HUDEP-2 (cell line): ENCODE measurements around the gene PRKCA.
"Not testable (repeated sequence)": the region's sequence is repeated elsewhere in the genome, so short reads cannot be mapped to it uniquely, and the experiment has no call there.

Experiments
- DNase-seq, 76 experiments: peaks; one replicate each; lab custom pipeline; 2025; ENCODE audit not compliant: unreplicated experiment in 76 of 76; lab: John Stamatoyannopoulos, UW

Gene PRKCA

DNA sequence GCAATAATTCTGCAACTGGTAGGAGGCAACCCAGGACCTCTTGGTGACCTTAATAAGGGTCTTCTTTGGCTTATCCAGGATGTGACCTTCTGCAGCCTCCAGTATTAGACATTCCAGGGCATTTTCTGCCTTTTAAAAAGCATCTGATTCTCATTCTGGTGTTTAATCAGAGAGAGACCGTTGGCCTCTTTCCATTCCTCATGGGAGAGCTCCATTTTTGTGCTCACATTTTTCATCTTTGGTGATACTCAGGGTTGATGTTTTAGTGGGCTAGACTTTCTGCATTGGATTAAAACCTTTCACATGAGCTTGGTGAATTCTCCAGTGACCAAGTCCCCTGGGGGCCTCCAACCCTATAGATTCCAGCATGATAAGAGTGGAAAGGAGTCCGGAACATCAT is 382.3 kb downstream of the PRKCA start:
- no peak for DNase-seq

GRCh38 chr17:66686601-66687000 is 384.2 kb downstream of the PRKCA start:
- DNase-seq: no peak

GRCh38 chr17:66687570-66688284 is 385.3 kb downstream of the PRKCA start:
- no peak for DNase-seq

DNA sequence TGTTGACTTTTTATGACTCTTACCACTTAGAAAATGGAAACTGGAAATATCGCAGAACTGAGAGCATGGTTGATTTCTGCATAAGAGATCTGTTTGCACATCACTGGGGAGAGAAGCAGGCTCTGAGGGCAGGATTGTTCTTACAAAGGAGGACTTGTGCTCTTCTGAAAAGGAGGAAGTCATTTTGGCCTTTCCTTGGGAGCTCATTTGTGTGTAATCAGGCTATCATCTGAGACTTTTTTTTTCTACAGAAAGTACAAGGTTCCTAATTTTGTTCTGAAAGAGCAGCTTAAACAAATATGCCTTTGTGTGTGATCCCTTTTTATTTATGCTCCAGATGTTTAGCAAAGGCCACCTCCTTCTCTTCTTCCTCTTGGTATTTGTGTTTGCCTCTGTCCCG is 386.8 kb downstream of the PRKCA start:
- no peak for DNase-seq

DNA sequence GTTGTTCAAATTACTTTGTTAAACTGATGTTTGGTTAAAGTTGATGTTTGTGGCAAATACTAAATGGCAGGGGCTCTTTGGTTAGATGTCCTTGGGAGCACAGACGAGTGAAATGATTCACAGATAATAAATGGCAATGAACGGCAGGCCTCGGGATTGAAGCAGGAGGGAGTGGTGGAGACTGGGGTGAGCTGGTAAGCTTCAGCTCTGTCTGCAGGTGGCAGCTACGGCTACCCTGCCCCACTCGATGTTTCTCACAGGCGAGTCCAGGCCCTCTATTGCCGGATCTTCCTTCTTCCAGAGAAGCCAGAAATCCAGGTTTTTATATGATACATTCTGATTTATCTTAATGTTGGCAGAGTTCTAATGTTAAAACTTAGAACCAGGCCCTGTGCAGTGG is 387.8 kb downstream of the PRKCA start:
- DNase-seq: no peak

- no peak for DNase-seq
These were observed 389.4 kb downstream of the PRKCA start for GRCh38 chr17:66691644-66692420.

GRCh38 chr17:66692421-66692690 is 389.9 kb downstream of the PRKCA start:
- DNase-seq: no peak

- DNase-seq: no peak
These were observed 392.7 kb downstream of the PRKCA start for GRCh38 chr17:66695098-66695497.

GRCh38 chr17:66698270-66698669 is 395.9 kb downstream of the PRKCA start:
- DNase-seq: no peak

DNA sequence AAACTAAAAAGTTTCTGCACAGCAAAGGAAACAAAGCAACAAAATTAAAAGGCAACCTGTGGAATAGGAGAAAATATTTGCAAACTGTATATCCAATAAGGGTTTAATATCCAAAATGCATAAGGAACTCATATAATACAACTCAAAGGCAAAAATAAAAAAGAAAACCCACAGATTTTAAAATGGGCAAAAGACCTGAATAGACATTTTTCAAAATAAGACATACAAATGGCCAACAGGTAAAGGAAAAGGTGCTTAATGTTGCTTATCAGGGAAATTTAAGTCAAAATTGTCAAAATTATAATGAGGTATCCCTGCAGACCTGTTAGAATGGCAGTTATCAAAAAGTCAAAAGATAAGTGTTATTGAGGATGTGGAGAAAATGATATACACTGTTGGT is 399.0 kb downstream of the PRKCA start:
- no peak for DNase-seq

DNA sequence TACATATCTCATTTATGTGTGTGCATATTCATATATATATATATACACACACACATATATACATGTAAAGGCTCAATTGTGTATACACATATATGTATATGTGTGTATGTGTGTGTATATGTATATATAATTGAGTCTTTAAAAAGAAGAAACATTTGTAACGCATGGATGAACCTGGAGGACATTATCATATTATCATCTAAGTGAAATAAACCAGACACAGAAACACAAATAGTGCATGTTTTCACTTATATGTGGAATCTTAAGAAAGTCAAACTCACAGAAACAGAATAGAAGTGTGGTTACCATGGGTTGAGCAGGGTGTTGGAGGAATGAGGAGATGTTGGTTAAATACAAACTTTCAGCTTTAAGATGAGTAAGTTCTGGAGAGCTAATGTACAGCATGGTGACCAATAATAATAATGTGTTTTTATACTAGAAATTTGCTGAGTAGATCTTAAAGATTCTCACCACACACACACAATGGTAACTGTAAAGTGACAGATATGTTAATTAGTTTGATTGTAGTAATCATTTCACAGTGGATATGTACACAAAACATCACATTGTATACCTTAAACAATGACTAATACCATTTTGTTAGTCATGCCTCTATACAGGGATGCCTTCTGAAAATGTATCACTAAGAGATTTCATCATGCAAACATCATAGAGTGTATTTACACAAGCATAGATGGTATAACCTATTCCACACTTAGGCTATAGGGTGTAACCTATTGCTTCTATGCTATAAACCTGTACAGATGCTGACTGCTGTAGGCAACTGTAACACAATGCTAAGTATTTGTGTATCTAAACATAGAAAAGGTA is 399.9 kb downstream of the PRKCA start:
- DNase-seq: no peak

GRCh38 chr17:66704858-66705520 is 402.6 kb downstream of the PRKCA start:
- no peak for DNase-seq

DNA sequence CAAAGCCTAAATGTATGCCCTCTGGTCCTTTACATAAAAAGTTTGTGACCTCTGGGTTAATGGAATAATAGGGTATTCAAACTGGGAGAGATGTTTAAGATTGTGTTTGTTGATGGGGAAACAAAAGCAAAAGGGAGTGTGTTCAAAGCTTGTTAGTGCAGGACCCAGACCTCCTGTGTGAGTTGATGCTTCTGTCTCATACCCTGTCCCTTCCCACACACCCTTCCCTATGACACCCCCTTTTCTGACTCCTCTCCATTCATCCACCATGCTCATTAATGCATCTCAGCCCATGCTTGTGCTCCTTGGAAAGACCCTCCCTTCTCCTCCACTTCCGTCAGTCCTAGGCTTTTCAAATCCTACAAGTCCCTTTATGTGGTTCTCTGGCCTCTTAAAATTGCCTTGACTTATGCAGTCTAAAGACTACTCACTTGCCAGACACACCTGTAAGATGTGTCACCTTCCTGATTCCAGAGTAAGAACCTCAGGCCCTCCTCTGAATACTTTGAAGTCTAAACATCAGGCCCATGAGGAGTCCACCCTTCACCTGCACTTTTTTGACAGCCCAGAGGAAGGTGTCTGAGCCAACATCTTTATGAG is 404.5 kb downstream of the PRKCA start:
- no peak for DNase-seq

- no peak for DNase-seq
These were observed 409.0 kb downstream of the PRKCA start for GRCh38 chr17:66711401-66711800.

DNA sequence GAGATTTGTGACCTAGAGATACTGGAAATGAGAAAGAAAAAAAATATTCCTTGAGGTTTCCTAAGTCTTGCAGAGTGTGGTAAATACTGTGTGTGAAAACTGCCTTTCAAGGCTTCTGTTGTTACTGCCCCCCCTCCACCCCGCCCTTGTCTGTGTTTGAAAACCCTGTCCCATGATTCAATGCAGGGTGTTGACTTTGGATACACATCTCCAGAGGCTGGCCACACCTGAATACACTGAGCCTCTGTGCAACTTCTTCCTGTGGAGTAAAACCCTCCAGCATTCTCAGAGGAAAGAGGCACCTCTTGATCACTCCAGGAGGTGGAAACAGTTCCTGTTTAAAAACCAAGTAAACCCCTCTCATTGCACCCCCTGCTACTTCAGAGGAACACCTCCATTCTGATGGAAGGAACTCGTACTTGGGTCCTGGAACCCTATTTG is 409.5 kb downstream of the PRKCA start:
- no peak for DNase-seq

DNA sequence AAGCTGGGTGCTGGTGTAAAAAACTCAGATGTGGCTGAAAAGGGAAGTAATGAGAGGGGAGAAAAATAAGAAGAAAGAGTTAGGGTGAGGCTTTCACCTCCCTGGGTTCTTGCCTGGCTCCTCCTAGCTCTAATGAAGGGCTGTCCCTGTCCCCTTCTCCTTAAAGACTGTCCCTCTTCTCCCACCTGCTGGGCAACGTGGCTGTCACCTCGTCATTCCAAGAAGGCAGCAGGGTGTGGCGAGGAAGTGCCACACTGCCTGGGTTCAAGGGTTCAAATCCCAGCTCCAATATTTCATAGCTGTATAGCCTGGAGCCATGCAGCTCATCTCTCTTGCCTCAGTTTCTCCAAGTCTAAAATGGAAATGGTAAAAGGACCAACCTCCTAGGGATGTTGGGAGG is 410.0 kb downstream of the PRKCA start:
- DNase-seq: no peak

DNA sequence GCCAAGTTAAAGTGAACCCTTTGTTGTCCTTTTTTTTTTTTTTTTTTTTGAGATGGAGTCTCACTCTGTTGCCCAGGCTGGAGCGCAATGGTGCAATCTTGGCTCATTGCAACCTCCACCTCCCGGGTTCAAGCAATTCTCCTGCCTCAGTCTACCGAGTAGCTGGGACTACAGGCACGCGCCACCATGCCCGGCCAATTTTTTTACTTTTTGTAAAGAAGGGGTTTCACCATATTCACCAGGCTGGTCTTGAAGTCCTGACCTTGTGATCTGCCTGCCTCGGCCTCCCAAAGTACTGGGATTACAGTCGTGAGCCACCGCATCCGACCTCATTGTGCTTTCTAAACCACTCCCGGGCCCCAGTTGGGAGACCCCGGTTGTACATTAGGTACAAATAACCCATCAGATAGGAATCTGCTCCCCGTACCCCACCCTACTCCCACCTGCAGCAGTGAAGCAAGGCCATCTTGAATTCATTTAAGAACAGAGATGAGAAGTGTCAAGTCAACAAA is 410.7 kb downstream of the PRKCA start:
- DNase-seq: not testable (repeated sequence)

DNA sequence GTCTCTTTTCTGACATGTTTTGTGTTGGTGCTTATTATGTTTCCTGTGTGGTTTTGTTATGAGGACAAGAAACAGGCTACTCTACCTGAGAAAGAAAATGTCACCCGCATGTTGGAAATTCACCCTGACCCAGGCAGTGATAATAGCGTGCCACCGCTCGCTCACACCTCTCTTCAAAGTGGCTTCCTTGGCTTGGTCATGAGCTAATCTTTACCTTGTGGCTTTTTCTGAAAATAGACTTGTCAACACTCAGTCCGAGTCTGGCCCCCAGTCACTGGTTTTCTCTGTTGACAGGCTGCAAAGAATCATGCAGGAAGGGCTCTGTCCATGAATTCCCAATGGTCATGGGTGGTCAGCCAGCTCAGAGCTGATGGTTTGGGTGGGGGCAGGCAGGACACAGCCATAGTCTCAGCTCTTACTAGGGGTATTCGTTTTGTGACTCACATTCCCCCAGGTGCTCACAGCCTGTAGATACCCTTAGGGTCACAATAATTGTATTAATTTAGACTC is 411.2 kb downstream of the PRKCA start:
- no peak for DNase-seq

DNA sequence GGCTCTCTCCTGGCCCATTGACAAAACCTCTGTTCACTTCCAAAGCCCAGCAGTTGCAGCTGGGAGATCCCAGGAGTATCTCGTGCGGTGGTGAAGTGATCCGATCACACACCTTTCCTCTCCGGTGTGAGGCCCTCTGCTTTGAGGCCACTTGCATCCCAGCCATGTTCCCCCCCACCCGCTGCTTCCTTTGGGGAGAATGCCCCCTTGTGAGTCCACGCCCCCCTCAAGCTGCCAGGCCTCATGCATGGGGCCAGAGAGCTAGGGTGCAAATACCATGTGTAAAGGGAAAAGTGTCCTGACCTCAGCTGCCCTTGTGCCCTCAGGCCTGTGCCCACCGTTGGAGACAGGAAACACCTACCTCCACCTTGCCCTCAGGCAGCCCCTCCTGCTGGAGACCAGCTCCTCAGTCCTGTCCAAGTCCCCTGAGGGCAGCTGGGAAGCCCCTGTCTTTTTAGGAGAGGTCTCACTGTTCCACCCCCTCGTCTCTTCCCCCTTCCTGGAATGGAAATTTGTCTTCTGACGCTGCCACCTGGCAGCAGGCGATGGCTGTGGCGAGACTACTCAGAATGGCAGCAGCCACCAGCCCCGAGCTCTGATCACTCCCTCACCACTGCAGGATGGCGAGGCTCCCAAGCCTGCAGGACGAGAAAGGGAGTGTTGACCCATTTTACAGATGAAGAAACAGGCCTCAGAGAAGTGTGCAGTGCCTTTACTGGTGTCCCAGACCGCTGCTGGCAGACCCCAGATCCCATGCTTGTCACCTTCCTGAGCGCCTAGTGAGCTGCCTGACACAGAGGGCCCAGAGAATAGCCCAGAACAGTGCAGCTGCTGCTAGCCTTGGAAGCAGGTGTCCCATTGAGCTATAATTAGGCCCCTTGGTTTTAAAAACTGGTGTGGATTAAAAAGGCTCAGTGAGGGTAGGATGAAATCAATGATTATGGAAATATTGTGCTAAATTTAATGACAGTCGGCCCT is 411.9 kb downstream of the PRKCA start:
- no peak for DNase-seq
